Upper lobe of left lung (tissue), 4 donors: ENCODE data around the gene MAP2.

Source experiments
- CTCF ChIP-seq, 6 experiments: fragments of 450-650 bp in 4 of 6; fragments of 200-600 bp in 2 of 6; sonication (generic) in 2 of 6; IDR thresholded peaks; one replicate each; pipeline ENCODE4 v1.5.1; 2016 to 2019; ENCODE audit warnings: antibody characterized with exemption in 6 of 6
- POLR2A ChIP-seq, 4 donors: fragments of 450-650 bp; IDR thresholded peaks; one replicate each; pipeline ENCODE4 v1.5.1; 2016 to 2017; ENCODE audit warnings: antibody characterized with exemption in 4 of 4, mild to moderate bottlenecking in 2 of 4
- POLR2AphosphoS5 ChIP-seq, 2 donors: sonication (generic); formaldehyde crosslinking; IDR thresholded peaks; one replicate each; pipeline ENCODE4 v1.5.1; 2017; ENCODE audit warnings: antibody characterized with exemption in 2 of 2

GRCh38 chr2:209391776-209392401, 32.0 kb upstream of the MAP2 start:
- TF ChIP-seq POLR2AphosphoS5 (IDR thresholded peaks at IDR 0.05) (no peak), CTCF (IDR thresholded peaks at IDR 0.05) (no peak), POLR2A (IDR thresholded peaks at IDR 0.05) (no peak)
